ENCODE data around the gene ZBTB43.

The ZBTB43 gene

GRCh38 chr9:126860077-126860756, 55.4 kb downstream of the ZBTB43 start, which contains the start of gene ZBTB34:
ZBTB34 (plus strand) TSS chr9:126860639; CDS start chr9:126879400, 18,761 bp downstream.
- DNase-seq = peak; percentile 44 to 73 (median 62)

GRCh38 chr9:126860757-126861466, 56.1 kb downstream of the ZBTB43 start:
- DNase-seq = peak in 1 of 5 donors; percentile 5

- DNase-seq = peak in 1 of 5 donors; percentile 14
Observed at GRCh38 chr9:126861707-126862103, 56.9 kb downstream of the ZBTB43 start.

DNA sequence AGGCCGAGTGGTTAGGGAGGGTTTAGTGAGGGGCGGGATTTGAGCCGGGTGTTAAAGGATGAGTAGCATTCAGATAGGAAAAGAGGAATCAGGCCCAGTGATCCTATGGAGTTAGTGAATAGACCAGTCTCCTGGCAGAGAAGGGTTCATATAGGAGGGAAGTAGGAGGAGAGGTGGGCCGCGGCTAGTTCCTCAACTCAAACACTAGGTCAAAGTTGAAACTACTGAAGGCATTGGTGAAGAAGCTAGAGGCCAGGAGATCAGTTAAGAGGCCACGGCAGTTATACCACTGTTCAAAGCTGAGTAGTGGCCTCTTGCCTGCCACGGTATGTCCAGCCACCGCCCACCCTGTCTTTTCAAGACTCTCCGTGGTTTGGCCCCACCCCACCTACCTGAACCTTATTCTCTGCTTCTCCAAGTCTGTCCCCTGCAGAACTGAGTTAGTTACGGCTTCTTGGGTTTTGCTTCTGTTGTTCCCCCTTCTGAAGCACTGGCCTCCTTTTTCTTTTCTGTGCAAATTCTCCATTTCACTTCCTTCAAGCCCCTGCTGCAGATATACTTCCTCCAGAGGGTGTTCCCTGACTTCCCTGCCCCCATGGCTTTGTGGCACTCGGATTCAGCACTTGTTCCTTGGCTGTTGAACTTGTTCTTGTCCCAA, 57.4 kb downstream of the ZBTB43 start:
- DNase-seq = no peak

DNA sequence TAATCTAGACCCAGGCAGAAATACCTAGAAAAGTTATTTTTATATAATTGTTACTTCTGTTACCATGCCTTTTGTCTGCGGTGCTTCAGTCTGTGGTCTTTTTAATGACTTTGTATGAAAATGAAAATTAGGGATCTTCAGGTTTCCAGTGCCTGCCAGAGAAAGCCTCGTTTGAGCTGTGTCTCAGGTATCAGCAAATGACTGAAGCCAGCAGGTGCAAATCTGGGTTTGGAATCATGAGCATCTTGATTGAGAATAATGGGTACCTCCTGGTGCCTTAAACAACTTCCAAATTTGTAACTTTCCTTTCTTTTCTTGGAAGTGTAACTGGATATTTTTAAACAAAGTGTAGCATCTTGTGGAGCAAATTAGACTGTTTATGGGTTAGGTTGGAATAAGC, 59.9 kb downstream of the ZBTB43 start:
- no peak for DNase-seq

GRCh38 chr9:126869368-126869767, 64.5 kb downstream of the ZBTB43 start:
- DNase-seq = no peak

DNA sequence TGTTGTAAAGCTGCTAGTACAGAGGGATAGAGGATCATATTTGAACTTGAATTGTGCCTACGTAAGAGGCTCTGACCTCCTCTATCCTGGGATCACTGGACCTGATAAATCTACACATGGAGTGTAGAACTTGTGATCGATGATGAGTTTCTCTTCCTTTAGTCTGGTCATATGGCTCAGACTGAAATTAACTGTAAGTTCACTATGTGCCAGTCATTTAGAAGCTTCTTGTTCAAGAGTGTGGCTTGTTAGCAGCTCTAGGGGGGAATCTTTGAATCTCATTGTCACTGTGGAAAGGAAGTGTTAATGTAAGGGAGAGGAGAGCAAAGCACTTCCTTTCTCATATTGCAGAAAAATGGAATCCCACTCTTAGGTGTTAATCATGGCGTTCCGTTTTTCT, 67.7 kb downstream of the ZBTB43 start:
- DNase-seq = no peak

GRCh38 chr9:126874546-126875314, 69.9 kb downstream of the ZBTB43 start:
- no peak for DNase-seq

- DNase-seq = no peak
Observed at GRCh38 chr9:126875756-126876510, 71.1 kb downstream of the ZBTB43 start.

- no peak for DNase-seq
Observed at GRCh38 chr9:126876531-126876930, 71.7 kb downstream of the ZBTB43 start.

DNA sequence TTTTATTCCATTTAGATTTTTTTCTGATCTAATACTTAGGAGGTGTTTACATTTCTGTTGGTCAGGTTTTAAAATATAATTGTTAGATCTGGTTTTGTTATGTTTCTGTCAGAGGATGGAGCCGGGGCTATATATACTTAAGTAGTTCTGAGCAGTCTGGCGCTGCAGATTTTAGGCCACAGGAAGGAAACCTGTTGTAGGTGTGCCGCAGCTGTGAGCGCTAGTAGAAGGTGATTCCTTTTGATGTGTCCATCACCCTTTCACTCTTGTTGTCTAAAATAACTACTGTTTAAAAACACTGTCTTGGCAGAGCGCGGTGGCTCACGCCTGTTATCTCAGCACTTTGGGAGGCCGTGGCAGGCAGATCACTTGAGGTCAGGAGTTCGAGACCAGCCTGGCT, 72.6 kb downstream of the ZBTB43 start:
- DNase-seq = no peak

DNA sequence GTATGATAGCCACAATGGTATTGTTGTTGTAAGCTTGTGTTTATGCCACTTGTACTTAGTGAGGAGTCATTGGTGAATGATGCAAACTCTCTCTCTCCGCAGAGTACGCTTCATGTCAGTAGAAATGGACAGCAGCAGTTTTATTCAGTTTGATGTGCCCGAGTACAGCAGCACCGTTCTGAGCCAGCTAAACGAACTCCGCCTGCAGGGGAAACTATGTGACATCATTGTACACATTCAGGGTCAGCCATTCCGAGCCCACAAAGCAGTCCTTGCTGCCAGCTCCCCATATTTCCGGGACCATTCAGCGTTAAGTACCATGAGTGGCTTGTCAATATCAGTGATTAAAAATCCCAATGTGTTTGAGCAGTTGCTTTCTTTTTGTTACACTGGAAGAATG, 74.4 kb downstream of the ZBTB43 start:
- DNase-seq = no peak

DNA sequence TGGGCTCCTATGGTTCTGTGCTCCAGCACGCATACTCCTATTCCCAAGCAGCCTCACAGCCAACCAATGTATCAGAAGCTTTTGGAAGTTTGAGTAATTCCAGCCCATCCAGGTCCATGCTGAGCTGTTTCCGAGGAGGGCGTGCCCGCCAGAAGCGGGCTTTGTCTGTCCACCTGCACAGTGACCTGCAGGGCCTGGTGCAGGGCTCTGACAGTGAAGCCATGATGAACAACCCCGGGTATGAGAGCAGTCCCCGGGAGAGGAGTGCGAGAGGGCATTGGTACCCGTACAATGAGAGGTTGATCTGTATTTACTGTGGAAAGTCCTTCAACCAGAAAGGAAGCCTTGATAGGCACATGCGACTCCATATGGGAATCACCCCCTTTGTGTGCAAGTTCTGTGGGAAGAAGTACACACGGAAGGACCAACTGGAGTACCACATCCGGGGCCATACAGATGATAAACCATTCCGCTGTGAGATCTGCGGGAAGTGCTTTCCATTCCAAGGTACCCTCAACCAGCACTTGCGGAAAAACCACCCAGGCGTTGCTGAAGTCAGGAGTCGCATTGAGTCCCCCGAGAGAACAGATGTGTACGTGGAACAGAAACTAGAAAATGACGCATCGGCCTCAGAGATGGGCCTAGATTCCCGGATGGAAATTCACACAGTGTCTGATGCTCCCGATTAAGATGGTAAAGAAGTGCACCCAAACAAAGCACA, 75.5 kb downstream of the ZBTB43 start:
- DNase-seq = no peak

GRCh38 chr9:126880947-126881332, 76.1 kb downstream of the ZBTB43 start:
- no peak for DNase-seq

DNA sequence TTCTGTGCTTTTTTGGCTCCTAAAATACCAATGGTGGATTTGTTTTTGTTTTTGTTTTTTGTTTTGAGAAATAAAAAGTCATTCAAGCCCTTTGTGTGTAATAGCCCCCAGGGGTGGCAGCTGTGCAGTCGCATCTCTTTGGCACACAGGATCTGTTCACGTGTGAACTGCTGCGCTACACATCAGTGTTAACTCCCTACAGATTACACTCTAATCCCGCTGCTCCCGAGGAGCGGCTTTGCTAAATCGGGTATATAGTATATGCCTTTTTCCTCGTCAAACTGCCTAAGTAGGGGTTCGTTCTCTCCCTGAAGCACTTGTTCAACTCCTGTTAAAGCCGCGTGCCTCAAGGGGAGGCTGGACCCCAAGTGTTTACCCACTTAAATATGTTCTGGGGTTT, 77.9 kb downstream of the ZBTB43 start:
- no peak for DNase-seq

- DNase-seq = no peak
Observed at GRCh38 chr9:126883636-126884035, 78.8 kb downstream of the ZBTB43 start.

- DNase-seq = no peak
Observed at GRCh38 chr9:126885131-126885641, 80.3 kb downstream of the ZBTB43 start.

- DNase-seq = no peak
Observed at GRCh38 chr9:126886034-126886822, 81.4 kb downstream of the ZBTB43 start.

- DNase-seq = no peak
Observed at GRCh38 chr9:126886897-126887296, 82.1 kb downstream of the ZBTB43 start.

Measured in T-helper 1 cell (primary cell).